Liver (tissue), 3 donors: ENCODE data around the gene LPP.

Source experiments
- CTCF ChIP-seq: fragments of 150-350 bp; IDR thresholded peaks from 2 replicates; pipeline ENCODE4 v1.5.1; 2017; ENCODE audit warnings: improper control_type of control experiment, low read depth, low read length; ENCODE audit not compliant: missing input control
- HNF4G ChIP-seq: IDR thresholded peaks from 2 replicates; pipeline ENCODE4 v1.6.1; 2016; ENCODE audit warnings: antibody characterized with exemption
- YY1 ChIP-seq: IDR thresholded peaks from 2 replicates; pipeline ENCODE4 v1.6.1; 2016; ENCODE audit warnings: antibody characterized with exemption, mild to moderate bottlenecking
- ZBTB33 ChIP-seq: IDR thresholded peaks from 2 replicates; pipeline ENCODE4 v1.6.1; 2016; ENCODE audit warnings: antibody characterized with exemption
- donor health status: healthy.
- donor health status: healthy.

- TF ChIP-seq CTCF (no peak), ZBTB33 (no peak), HNF4G (no peak), YY1 (no peak)
Measured at GRCh38 chr3:188554404-188554803, 400.4 kb downstream of the LPP start.
